PC-3 (cell line): ENCODE results near the gene MRPL41. TPM values are rescaled to one million over a fixed set of nuclear protein-coding genes. Genes with fewer than 3 reads are reported as not detected.

ENCODE experiments used
- ATAC-seq: fragments of 200-7000 bp; cut with Tn5 transposase; 2 replicates; pipeline ENCODE4 v1.9.1; 2020; ENCODE audit warnings: mild to moderate bottlenecking, moderate library complexity
- BruUV-seq: library from RNA; stranded (reverse); fragments of 400-500 nt; replicated peaks from 2 replicates; lab custom pipeline; 2021; lab: Mats Ljungman, UMichigan
- CTCF ChIA-PET: fragments of 300-600 bp; sonication (Branson Sonifier 250); formaldehyde crosslinking; loops from one replicate; lab custom pipeline; 2022; ENCODE audit warnings: antibody characterized with exemption; lab: Charles Lee
- POLR2A ChIA-PET: fragments of 300-600 bp; sonication (Branson Sonifier 250); formaldehyde crosslinking; loops from one replicate; lab custom pipeline; 2022; ENCODE audit warnings: antibody characterized with exemption; ENCODE audit not compliant: unreplicated experiment; lab: Charles Lee
- DNase-seq: peaks from one replicate; pipeline ENCODE4 v3.0.0-alpha.2; 2015
- H2AFZ ChIP-seq: fragments of 300-600 bp; sonication (generic); 2 replicates; pipeline ENCODE4 v1.6.0; 2016; ENCODE audit warnings: antibody characterized with exemption, low read length
- H3F3A ChIP-seq: fragments of 300-600 bp; sonication (generic); one replicate; pipeline ENCODE4 v1.6.0; 2017; ENCODE audit warnings: antibody characterized with exemption, low read length, control low read depth, mild to moderate bottlenecking; ENCODE audit not compliant: unreplicated experiment
- H3K27ac ChIP-seq: fragments of 300-600 bp; sonication (generic); 2 replicates; pipeline ENCODE4 v1.5.1; 2016; ENCODE audit warnings: mild to moderate bottlenecking, low read length
- H3K27me3 ChIP-seq: fragments of 300-600 bp; sonication (generic); 2 replicates; pipeline ENCODE4 v1.6.1; 2016; ENCODE audit warnings: low read length, mixed read lengths
- H3K36me3 ChIP-seq: fragments of 300-600 bp; sonication (generic); 2 replicates; pipeline ENCODE4 v1.6.1; 2016; ENCODE audit warnings: low read depth, mixed run types, low read length, mixed read lengths
- H3K4me1 ChIP-seq: fragments of 300-600 bp; sonication (generic); 2 replicates; pipeline ENCODE4 v1.5.1; 2016; ENCODE audit warnings: low read length; ENCODE audit not compliant: insufficient read depth
- H3K4me2 ChIP-seq: fragments of 300-600 bp; sonication (generic); 2 replicates; pipeline ENCODE4 v1.6.0; 2016; ENCODE audit warnings: low read length
- H3K4me3 ChIP-seq: fragments of 300-600 bp; sonication (generic); 2 replicates; pipeline ENCODE4 v1.5.1; 2016; ENCODE audit warnings: mild to moderate bottlenecking, low read length, mixed read lengths
- H3K79me2 ChIP-seq: fragments of 300-600 bp; sonication (generic); 2 replicates; pipeline ENCODE4 v1.6.1; 2017; ENCODE audit warnings: low read length, mixed read lengths
- H3K9ac ChIP-seq: fragments of 300-600 bp; sonication (generic); 2 replicates; pipeline ENCODE4 v1.6.0; 2016; ENCODE audit warnings: mild to moderate bottlenecking, low read length
- H3K9me2 ChIP-seq: fragments of 300-600 bp; sonication (generic); replicated peaks from 2 replicates; pipeline ENCODE4 v1.6.1; 2016; ENCODE audit warnings: mixed run types, low read length, mixed read lengths
- H3K9me3 ChIP-seq: fragments of 300-600 bp; sonication (generic); 2 replicates; pipeline ENCODE4 v1.6.1; 2016; ENCODE audit warnings: low read length, mixed read lengths
- H4K20me1 ChIP-seq: fragments of 300-600 bp; sonication (generic); 2 replicates; pipeline ENCODE4 v1.6.1; 2016; ENCODE audit warnings: low read length, mixed read lengths
- EZH2 ChIP-seq: fragments of 300-600 bp; sonication (generic); IDR thresholded peaks from one replicate; pipeline ENCODE4 v1.6.1; 2017; ENCODE audit warnings: antibody characterized with exemption, mild to moderate bottlenecking, low read length; ENCODE audit not compliant: unreplicated experiment
- EZH2phosphoT487 ChIP-seq: fragments of 300-600 bp; sonication (generic); IDR thresholded peaks from 2 replicates; pipeline ENCODE4 v1.6.1; 2018; ENCODE audit warnings: mild to moderate bottlenecking, antibody characterized with exemption, low read length, borderline replicate concordance
- intact Hi-C: fragments of 100-400 bp; cut with micrococcal nuclease; formaldehyde crosslinking; loops from 2 replicates; pipeline ENCODE4 v1.9.0; 2023
- total RNA-seq: library from RNA; depleted of rRNA; stranded (reverse); fragments of >200 nt; gene quantifications from 2 replicates; pipeline ENCODE4 v1.2.3, GENCODE V29; 2014
- TF ChIP-seq, protein P1 (sequence below): fragments of 300-600 bp; sonication (generic); conservative IDR thresholded peaks from 2 replicates; pipeline ENCODE4 v1.5.1; 2017; ENCODE audit warnings: antibody characterized with exemption, low read depth, mild to moderate bottlenecking, low read length

MRPL41 gene
- total RNA-seq, 1 experiment from 2014 or later = 159 TPM

DNA sequence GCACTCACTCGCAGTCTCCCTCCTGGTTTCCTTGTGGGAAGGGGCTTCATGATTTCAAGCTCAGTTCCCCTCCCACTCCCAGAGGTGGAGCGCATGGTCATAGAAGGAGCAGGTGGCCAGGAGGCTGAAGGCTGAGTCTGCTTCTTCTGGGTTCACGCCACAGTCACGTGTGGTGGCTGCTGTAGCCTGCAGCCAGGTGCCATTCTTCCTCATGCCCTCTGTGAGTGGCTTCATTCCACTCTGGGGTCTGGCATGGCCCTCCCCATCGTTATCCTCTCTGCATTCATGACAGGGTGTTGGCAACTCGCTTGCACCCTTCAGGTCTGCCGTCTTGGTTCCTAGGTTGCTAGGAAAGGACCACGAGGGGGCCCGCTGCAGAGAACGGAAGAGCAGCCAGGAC is 3.5 kb downstream of the MRPL41 start:
- Histone ChIP-seq H3K4me3 (no peak overlapping the region), H3K9me3 (no peaks in the 10 kb centered on the region), H3K27ac (no peak overlapping the region), H3F3A (no peaks in the 10 kb centered on the region), H3K36me3 (peaks cover 5% of the 10 kb centered on the region; the same call in 1 of the 2 replicates), H3K9me2 (no peaks in the 10 kb centered on the region), H2AFZ (no peak overlapping the region), H3K79me2 (peaks cover 16% of the 10 kb centered on the region), H3K4me2 (no peak overlapping the region), H3K9ac (no peak overlapping the region), H3K27me3 (no peaks in the 10 kb centered on the region), H3K4me1 (peaks cover 3% of the 10 kb centered on the region), H4K20me1 (no peaks in the 10 kb centered on the region)
- intact Hi-C loops = loop anchor here (10.0 kb wide), 1 partner anchor 50 kb away; the partner anchor contains the start of gene ARRDC1
- POLR2A ChIA-PET = no interaction called here
- CTCF ChIA-PET = no interaction called here
- ATAC-seq = no peak
- BruUV-seq = no TSS peak
- TF ChIP-seq EZH2 = no peak
- TF ChIP-seq EZH2phosphoT487 = no peak
- TF ChIP-seq, protein P1, sequence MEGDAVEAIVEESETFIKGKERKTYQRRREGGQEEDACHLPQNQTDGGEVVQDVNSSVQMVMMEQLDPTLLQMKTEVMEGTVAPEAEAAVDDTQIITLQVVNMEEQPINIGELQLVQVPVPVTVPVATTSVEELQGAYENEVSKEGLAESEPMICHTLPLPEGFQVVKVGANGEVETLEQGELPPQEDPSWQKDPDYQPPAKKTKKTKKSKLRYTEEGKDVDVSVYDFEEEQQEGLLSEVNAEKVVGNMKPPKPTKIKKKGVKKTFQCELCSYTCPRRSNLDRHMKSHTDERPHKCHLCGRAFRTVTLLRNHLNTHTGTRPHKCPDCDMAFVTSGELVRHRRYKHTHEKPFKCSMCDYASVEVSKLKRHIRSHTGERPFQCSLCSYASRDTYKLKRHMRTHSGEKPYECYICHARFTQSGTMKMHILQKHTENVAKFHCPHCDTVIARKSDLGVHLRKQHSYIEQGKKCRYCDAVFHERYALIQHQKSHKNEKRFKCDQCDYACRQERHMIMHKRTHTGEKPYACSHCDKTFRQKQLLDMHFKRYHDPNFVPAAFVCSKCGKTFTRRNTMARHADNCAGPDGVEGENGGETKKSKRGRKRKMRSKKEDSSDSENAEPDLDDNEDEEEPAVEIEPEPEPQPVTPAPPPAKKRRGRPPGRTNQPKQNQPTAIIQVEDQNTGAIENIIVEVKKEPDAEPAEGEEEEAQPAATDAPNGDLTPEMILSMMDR = no peak
- no peak for DNase-seq

- Histone ChIP-seq H4K20me1 (no peaks in the 10 kb centered on the region), H2AFZ (no peak overlapping the region), H3K9me2 (no peaks in the 10 kb centered on the region), H3K4me2 (no peak overlapping the region), H3K36me3 (peaks cover 5% of the 10 kb centered on the region; the same call in 1 of the 2 replicates), H3K4me1 (peaks cover 3% of the 10 kb centered on the region; the same call in 1 of the 2 replicates), H3K27ac (no peak overlapping the region), H3K9ac (no peak overlapping the region), H3K27me3 (no peaks in the 10 kb centered on the region), H3K79me2 (peaks cover 16% of the 10 kb centered on the region), H3K4me3 (no peak overlapping the region), H3F3A (no peaks in the 10 kb centered on the region), H3K9me3 (no peaks in the 10 kb centered on the region)
- BruUV-seq = no TSS peak
- intact Hi-C loops = loop anchor here (10.0 kb wide), 1 partner anchor 49 kb away; the partner anchor contains the start of gene ARRDC1
- TF ChIP-seq, protein P1 = no peak
- TF ChIP-seq EZH2phosphoT487 (no peak), EZH2 (no peak)
- ChIA-PET POLR2A (no interaction called here), CTCF (no interaction called here)
- peak; percentile 26 for ATAC-seq
- peak; percentile 25 for DNase-seq
These were observed 4.6 kb downstream of the MRPL41 start for GRCh38 chr9:137556069-137556838.

DNA sequence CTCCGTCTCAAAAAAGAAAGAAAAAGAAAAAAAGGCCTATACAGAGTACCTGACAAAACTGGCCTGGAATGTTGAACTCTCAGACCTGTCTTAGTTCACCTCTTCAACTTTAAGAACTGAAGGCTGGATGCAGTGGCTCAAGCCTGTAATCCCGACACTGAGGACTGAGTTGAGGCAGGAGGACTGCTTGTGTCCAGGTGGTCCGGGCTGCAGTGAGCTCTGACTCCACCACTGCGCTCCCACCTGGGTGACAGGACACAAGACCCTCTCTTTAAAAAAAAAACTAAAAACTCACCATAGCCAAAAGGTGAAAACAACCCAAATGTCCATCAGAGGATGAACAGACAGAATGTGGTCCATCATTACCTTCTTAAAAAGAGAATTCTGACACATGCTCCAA is 6.4 kb downstream of the MRPL41 start:
- no peak overlapping the region for H3K9ac ChIP-seq
- H3K27ac ChIP-seq = no peak overlapping the region
- no peaks in the 10 kb centered on the region for H3K4me1 ChIP-seq
- ChIA-PET CTCF (no interaction called here), POLR2A (no interaction called here)
- DNase-seq = no peak
- H3F3A ChIP-seq = no peaks in the 10 kb centered on the region
- H3K27me3 ChIP-seq = no peaks in the 10 kb centered on the region
- no peaks in the 10 kb centered on the region for H3K9me2 ChIP-seq
- TF ChIP-seq EZH2 = no peak
- TF ChIP-seq, protein P1 = no peak
- no peak for TF ChIP-seq EZH2phosphoT487
- no peak for ATAC-seq
- H2AFZ ChIP-seq = no peak overlapping the region
- BruUV-seq = no TSS peak
- no peaks in the 10 kb centered on the region for H3K9me3 ChIP-seq
- H3K36me3 ChIP-seq = peaks cover 5% of the 10 kb centered on the region; the same call in 1 of the 2 replicates
- no peak overlapping the region for H3K4me3 ChIP-seq
- H3K4me2 ChIP-seq = no peak overlapping the region
- 0 out of 2 replicates have a peak, but pooled peaks cover 4% of the 10 kb centered on the region for H3K79me2 ChIP-seq
- intact Hi-C loops = loop anchor here (10.0 kb wide), 1 partner anchor 47 kb away; the partner anchor contains the start of gene ARRDC1
- H4K20me1 ChIP-seq = no peaks in the 10 kb centered on the region
